A549 (cell line): ENCODE data around the gene TMEM238. TPM values are rescaled to one million over a fixed set of nuclear protein-coding genes. Genes with fewer than 3 reads are reported as not detected.

Source experiments
- ATAC-seq, 2 experiments: fragments of 200-7000 bp in 1 of 2; fragments of >200 bp in 1 of 2; cut with Nextera tagmentation in 1 of 2; cut with Tn5 transposase in 1 of 2; 3 replicates each; pipeline versions ENCODE4 v1.8.0 to v1.9.1; 2018 to 2020; ENCODE audit warnings: mild to moderate bottlenecking in 1 of 2, moderate library complexity in 1 of 2
- CTCF ChIA-PET: fragments of 300-600 bp; sonication (Branson Sonifier 250); formaldehyde crosslinking; extraction: SDS; loops from one replicate; lab custom pipeline; 2021; ENCODE audit warnings: antibody characterized with exemption, inconsistent platforms; lab: Yijun Ruan, JAX
- POLR2A ChIA-PET: fragments of 350-600 bp; formaldehyde crosslinking; extraction: SDS; loops from one replicate; lab custom pipeline; 2021; ENCODE audit warnings: antibody characterized with exemption, inconsistent platforms; lab: Yijun Ruan, JAX
- DNase-seq, 2 experiments: peaks; one replicate each; pipeline versions ENCODE4 v3.0.0 to v3.0.0-alpha.2; 2011 to 2016; ENCODE audit warnings: low read depth in 1 of 2, low spot score in 1 of 2
- FAIRE-seq: peaks from 2 replicates; lab custom pipeline; 2011; peaks lifted over from hg19 to GRCh38; lab: Jason Lieb, UNC
- H3K27ac ChIP-seq, 2 experiments: fragments of >200 bp; sonication (Bioruptor Twin); formaldehyde crosslinking; 3 replicates each; pipeline ENCODE4 v1.5.1; 2016 to 2017
- H3K4me1 ChIP-seq: fragments of >200 bp; sonication (Bioruptor Twin); formaldehyde crosslinking; 3 replicates; pipeline ENCODE4 v1.6.1; 2016
- H3K4me2 ChIP-seq: fragments of >200 bp; sonication (Bioruptor Twin); formaldehyde crosslinking; 3 replicates; pipeline ENCODE4 v1.6.1; 2016
- H3K4me3 ChIP-seq: fragments of >200 bp; sonication (Bioruptor Twin); formaldehyde crosslinking; 3 replicates; pipeline ENCODE4 v1.5.1; 2016
- H3K9me3 ChIP-seq: fragments of >200 bp; sonication (Bioruptor Twin); formaldehyde crosslinking; 3 replicates; pipeline ENCODE4 v1.6.1; 2016
- CBX2 ChIP-seq: fragments of 200-600 bp; sonication (generic); IDR thresholded peaks from 2 replicates; pipeline ENCODE4 v1.6.1; 2016; ENCODE audit warnings: low read depth, mild to moderate bottlenecking, borderline replicate concordance
- CBX8 ChIP-seq: fragments of 200-600 bp; sonication (generic); IDR thresholded peaks from 2 replicates; pipeline ENCODE4 v1.6.1; 2016
- CEBPB ChIP-seq, 2 experiments: fragments of >200 bp in 1 of 2; sonication (Bioruptor Twin) in 1 of 2; formaldehyde crosslinking in 1 of 2; IDR thresholded peaks; 2 replicates each; pipeline ENCODE4 v1.6.1; 2012 to 2016
- EHMT2 ChIP-seq: fragments of 200-600 bp; sonication (generic); IDR thresholded peaks from 2 replicates; pipeline ENCODE4 v1.6.1; 2016; ENCODE audit warnings: antibody characterized with exemption, low read depth, mild to moderate bottlenecking, moderate library complexity
- ELK1 ChIP-seq: fragments of 150-350 bp; IDR thresholded peaks from 2 replicates; pipeline ENCODE4 v1.6.1; 2014; ENCODE audit warnings: low read depth, mild to moderate bottlenecking, low read length
- FOSB ChIP-seq: fragments of 250-450 bp; sonication (Bioruptor Pico); IDR thresholded peaks from 2 replicates; pipeline ENCODE4 v1.5.0; 2020; ENCODE audit warnings: mild to moderate bottlenecking, moderate library complexity
- FOSL2 ChIP-seq, 2 experiments: fragments of 450-650 bp in 1 of 2; fragments of >200 bp in 1 of 2; sonication (Bioruptor Twin) in 1 of 2; formaldehyde crosslinking; IDR thresholded peaks; 2 replicates each; pipeline versions ENCODE4 v1.5.0 to v1.6.1; 2016 to 2020; ENCODE audit warnings: mild to moderate bottlenecking in 1 of 2, moderate library complexity in 1 of 2
- GATA3 ChIP-seq: IDR thresholded peaks from 2 replicates; pipeline ENCODE4 v1.6.1; 2012; ENCODE audit warnings: borderline replicate concordance
- HDAC2 ChIP-seq: fragments of 200-600 bp; sonication (generic); IDR thresholded peaks from 2 replicates; pipeline ENCODE4 v1.6.1; 2016
- HOXA7 ChIP-seq: fragments of 250-450 bp; sonication (Bioruptor Pico); IDR thresholded peaks from 2 replicates; pipeline ENCODE4 v1.5.0; 2020; ENCODE audit warnings: mild to moderate bottlenecking, moderate library complexity
- HOXB5 ChIP-seq: fragments of 250-450 bp; sonication (Bioruptor Pico); IDR thresholded peaks from 2 replicates; pipeline ENCODE4 v1.5.0; 2020; ENCODE audit warnings: mild to moderate bottlenecking, moderate library complexity
- JUN ChIP-seq, 2 experiments: fragments of >200 bp; sonication (Bioruptor Twin); formaldehyde crosslinking; IDR thresholded peaks; 2 replicates in 1 of 2; 3 replicates in 1 of 2; pipeline ENCODE4 v1.6.1; 2016 to 2017
- JUNB ChIP-seq: fragments of >200 bp; sonication (Bioruptor Twin); formaldehyde crosslinking; IDR thresholded peaks from 2 replicates; pipeline ENCODE4 v1.6.1; 2016
- MAX ChIP-seq: IDR thresholded peaks from 2 replicates; pipeline ENCODE4 v1.6.1; 2012
- NPAS2 ChIP-seq: fragments of 250-450 bp; sonication (Bioruptor Pico); IDR thresholded peaks from 2 replicates; pipeline ENCODE4 v1.8.0; 2022; ENCODE audit warnings: mild to moderate bottlenecking, moderate library complexity, borderline replicate concordance
- RCOR1 ChIP-seq: fragments of 150-350 bp; IDR thresholded peaks from 2 replicates; pipeline ENCODE4 v1.6.1; 2014; ENCODE audit warnings: antibody characterized with exemption, low read length, low read depth
- RFX5 ChIP-seq: fragments of 450-650 bp; IDR thresholded peaks from 2 replicates; pipeline ENCODE4 v1.7.1; 2014; ENCODE audit warnings: antibody characterized with exemption, mild to moderate bottlenecking, moderate library complexity
- SMC3 ChIP-seq: fragments of >200 bp; sonication (Bioruptor Twin); formaldehyde crosslinking; IDR thresholded peaks from 3 replicates; pipeline ENCODE4 v1.6.1; 2018; ENCODE audit warnings: inconsistent platforms
- ZFP36 ChIP-seq: fragments of 450-650 bp; IDR thresholded peaks from 2 replicates; pipeline ENCODE4 v1.6.1; 2014; ENCODE audit warnings: borderline replicate concordance; ENCODE audit not compliant: partially characterized antibody
- WGBS: methylation state at CpG from one replicate; pipeline ENCODE4 v1.1.6; 2017; ENCODE audit errors: missing lambda C conversion rate; 5-methylcytosine and 5-hydroxymethylcytosine counted together
- polyA plus RNA-seq, 4 experiments: library from polyadenylated mRNA; depleted of rRNA in 3 of 4; stranded (reverse); fragments of >200 nt; fragmentation: RNase III in 1 of 4; extraction: RNeasy Plus Mini Kit Qiagen cat#74134 plus additional on column Dnase treatment in 1 of 4; gene quantifications; 2 replicates in 3 of 4; 3 replicates in 1 of 4; pipeline ENCODE4 v1.2.3, GENCODE V29; 2011 to 2017
- TF ChIP-seq, protein P1 (sequence below): IDR thresholded peaks from 2 replicates; pipeline ENCODE4 v1.6.1; 2012
- TF ChIP-seq, protein P2 (sequence below): fragments of 450-650 bp; IDR thresholded peaks from 2 replicates; pipeline ENCODE4 v1.6.1; 2014; ENCODE audit warnings: antibody characterized with exemption
- TF ChIP-seq, protein P3 (sequence below): fragments of 200-600 bp; sonication (generic); IDR thresholded peaks from 2 replicates; pipeline ENCODE4 v1.6.1; 2016; ENCODE audit warnings: antibody characterized with exemption, mild to moderate bottlenecking, moderate library complexity

The TMEM238 gene
- polyA plus RNA-seq, 2 of the 4 experiments (the other 2 are of a cell fraction): 0.70 to 2.5 TPM

DNA sequence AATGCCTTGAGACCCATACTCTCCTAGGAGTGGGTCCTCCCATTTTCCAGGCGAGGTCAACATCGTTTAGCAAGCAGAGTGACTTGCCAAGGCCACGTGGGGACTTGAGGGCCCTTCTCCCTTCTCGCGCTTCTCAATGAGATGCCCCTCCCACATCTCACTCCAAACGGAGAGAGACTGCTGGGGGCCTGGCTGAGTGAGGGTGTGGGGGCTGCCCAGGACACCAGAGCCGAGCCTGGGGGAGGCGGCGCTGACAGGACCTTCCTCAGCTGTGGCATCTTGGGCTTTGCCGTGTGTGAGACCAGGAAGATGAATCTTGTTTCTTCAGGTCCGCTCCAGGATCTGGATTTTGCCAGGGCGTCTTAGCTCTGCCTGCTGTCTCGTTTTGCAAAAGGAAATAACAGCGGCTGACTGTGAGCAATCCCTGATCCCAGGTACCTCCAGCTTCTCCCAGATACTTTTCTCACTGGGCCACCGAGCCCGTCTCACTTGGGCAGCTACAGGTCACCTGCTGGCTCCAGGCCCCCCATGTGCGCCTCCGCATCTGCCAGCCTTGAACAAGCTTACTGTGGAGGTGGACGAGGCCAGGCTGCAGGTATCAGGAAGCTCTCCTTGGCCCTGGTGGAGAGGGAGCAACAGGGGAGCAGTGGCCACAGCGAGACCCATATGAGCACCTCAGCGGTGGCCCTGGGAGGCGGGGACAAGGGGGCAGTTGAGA is 35.6 kb downstream of the TMEM238 start:
- Histone ChIP-seq H3K27ac (no peak overlapping the region), H3K4me3 (no peak overlapping the region), H3K9me3 (no peaks in the 10 kb centered on the region), H3K4me1 (peaks cover 23% of the 10 kb centered on the region), H3K4me2 (no peak overlapping the region)
- no peak for ATAC-seq
- FAIRE-seq: no peak
- DNase-seq: no peak
- WGBS: 82% methylated on average over 22 of the region's 22 CpGs
- ChIA-PET POLR2A (interaction anchor here (0.8 to 1.5 kb wide), 3 partner anchors 9 to 59 kb away, joined by 3 to 6 read pairs (median 5); partner anchors contain the start of genes KMT5C and UBE2S), CTCF (interaction anchor here (0.9 to 3.4 kb wide), 9 partner anchors 9 to 156 kb away, joined by 3 to 27 read pairs (median 4); partner anchors contain the start of genes KMT5C and TMEM238)
- TF ChIP-seq, protein P1, sequence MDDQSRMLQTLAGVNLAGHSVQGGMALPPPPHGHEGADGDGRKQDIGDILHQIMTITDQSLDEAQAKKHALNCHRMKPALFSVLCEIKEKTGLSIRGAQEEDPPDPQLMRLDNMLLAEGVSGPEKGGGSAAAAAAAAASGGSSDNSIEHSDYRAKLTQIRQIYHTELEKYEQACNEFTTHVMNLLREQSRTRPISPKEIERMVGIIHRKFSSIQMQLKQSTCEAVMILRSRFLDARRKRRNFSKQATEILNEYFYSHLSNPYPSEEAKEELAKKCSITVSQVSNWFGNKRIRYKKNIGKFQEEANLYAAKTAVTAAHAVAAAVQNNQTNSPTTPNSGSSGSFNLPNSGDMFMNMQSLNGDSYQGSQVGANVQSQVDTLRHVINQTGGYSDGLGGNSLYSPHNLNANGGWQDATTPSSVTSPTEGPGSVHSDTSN: peak; percentile 15; the same call in 1 of the 2 replicates
- TF ChIP-seq CBX2: no peak
- TF ChIP-seq CBX8: no peak
- TF ChIP-seq, protein P2, sequence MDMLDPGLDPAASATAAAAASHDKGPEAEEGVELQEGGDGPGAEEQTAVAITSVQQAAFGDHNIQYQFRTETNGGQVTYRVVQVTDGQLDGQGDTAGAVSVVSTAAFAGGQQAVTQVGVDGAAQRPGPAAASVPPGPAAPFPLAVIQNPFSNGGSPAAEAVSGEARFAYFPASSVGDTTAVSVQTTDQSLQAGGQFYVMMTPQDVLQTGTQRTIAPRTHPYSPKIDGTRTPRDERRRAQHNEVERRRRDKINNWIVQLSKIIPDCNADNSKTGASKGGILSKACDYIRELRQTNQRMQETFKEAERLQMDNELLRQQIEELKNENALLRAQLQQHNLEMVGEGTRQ: no peak
- no peak for TF ChIP-seq NPAS2

- POLR2A ChIA-PET: interaction anchor here (0.6 to 1.1 kb wide), 2 partner anchors 8 to 342 kb away, joined by 5 to 6 read pairs; no protein-coding TSS in a partner anchor
- no peak for TF ChIP-seq GATA3
- no peak for ATAC-seq
- H3K4me2 ChIP-seq: no peak overlapping the region
- no peak overlapping the region for H3K27ac ChIP-seq
- CTCF ChIA-PET: interaction anchor here (1.2 to 3.4 kb wide), 5 partner anchors 8 to 207 kb away, joined by 3 to 27 read pairs (median 5); partner anchors contain the start of gene KMT5C
- no peaks in the 10 kb centered on the region for H3K9me3 ChIP-seq
- WGBS: 78% methylated on average over 5 of the region's 10 CpGs
- no peak for DNase-seq
- H3K4me3 ChIP-seq: no peak overlapping the region
- H3K4me1 ChIP-seq: peaks cover 18% of the 10 kb centered on the region
- no peak for FAIRE-seq
Observed at GRCh38 chr19:55347442-55348009, 36.6 kb downstream of the TMEM238 start.

- FAIRE-seq: no peak
- Histone ChIP-seq H3K27ac (0 out of 6 replicates have a peak overlapping the region, but pooled peaks of 1 of the 2 experiments have one; percentile 4), H3K4me2 (no peak overlapping the region), H3K4me3 (no peak overlapping the region), H3K4me1 (peaks cover 19% of the 10 kb centered on the region), H3K9me3 (no peaks in the 10 kb centered on the region)
- peak in 1 of 2 experiments; percentile 3; a peak in 2 of 6 replicates for ATAC-seq
- no peak for DNase-seq
- 91% methylated on average over 19 of the region's 41 CpGs for WGBS
- ChIA-PET CTCF (interaction anchor here (1.6 to 3.4 kb wide), 4 partner anchors 16 to 206 kb away, joined by 5 to 27 read pairs (median 9); no protein-coding TSS in a partner anchor), POLR2A (interaction anchor here (0.6 kb wide), 1 partner anchor 341 kb away, joined by 5 read pairs; no protein-coding TSS in a partner anchor)
- TF ChIP-seq, protein P3, sequence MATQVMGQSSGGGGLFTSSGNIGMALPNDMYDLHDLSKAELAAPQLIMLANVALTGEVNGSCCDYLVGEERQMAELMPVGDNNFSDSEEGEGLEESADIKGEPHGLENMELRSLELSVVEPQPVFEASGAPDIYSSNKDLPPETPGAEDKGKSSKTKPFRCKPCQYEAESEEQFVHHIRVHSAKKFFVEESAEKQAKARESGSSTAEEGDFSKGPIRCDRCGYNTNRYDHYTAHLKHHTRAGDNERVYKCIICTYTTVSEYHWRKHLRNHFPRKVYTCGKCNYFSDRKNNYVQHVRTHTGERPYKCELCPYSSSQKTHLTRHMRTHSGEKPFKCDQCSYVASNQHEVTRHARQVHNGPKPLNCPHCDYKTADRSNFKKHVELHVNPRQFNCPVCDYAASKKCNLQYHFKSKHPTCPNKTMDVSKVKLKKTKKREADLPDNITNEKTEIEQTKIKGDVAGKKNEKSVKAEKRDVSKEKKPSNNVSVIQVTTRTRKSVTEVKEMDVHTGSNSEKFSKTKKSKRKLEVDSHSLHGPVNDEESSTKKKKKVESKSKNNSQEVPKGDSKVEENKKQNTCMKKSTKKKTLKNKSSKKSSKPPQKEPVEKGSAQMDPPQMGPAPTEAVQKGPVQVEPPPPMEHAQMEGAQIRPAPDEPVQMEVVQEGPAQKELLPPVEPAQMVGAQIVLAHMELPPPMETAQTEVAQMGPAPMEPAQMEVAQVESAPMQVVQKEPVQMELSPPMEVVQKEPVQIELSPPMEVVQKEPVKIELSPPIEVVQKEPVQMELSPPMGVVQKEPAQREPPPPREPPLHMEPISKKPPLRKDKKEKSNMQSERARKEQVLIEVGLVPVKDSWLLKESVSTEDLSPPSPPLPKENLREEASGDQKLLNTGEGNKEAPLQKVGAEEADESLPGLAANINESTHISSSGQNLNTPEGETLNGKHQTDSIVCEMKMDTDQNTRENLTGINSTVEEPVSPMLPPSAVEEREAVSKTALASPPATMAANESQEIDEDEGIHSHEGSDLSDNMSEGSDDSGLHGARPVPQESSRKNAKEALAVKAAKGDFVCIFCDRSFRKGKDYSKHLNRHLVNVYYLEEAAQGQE: no peak
- TF ChIP-seq HDAC2 (no peak), ELK1 (no peak), CBX2 (no peak), CEBPB (IDR thresholded peaks at IDR 0.05) (no peak), EHMT2 (no peak), FOSB (CRISPR knock-in tag) (no peak), HOXA7 (CRISPR knock-in tag) (no peak), SMC3 (no peak), JUNB (no peak), JUN (IDR thresholded peaks at IDR 0.05) (no peak), RCOR1 (no peak), HOXB5 (no peak), ZFP36 (no peak), FOSL2 (IDR thresholded peaks at IDR 0.05) (no peak), FOSL2 (CRISPR knock-in tag; IDR thresholded peaks at IDR 0.05) (no peak), MAX (no peak), RFX5 (no peak)
- TF ChIP-seq, protein P2: no peak
Observed at GRCh38 chr19:55346725-55347441, 37.2 kb downstream of the TMEM238 start.
